HG02885 (cell line): ENCODE measurements around the gene CRB2.
A peak's percentile ranks its signal among the peaks of the same experiment; 100 is the strongest.
"Not testable (repeated sequence)": the region's sequence is repeated elsewhere in the genome, so short reads cannot be mapped to it uniquely, and the experiment has no call there.

Experiments
- ATAC-seq: cut with Tn5 transposase; IDR thresholded peaks from one replicate; pipeline ENCODE4 v1.9.1; 2021; ENCODE audit warnings: mild to moderate bottlenecking; ENCODE audit not compliant: unreplicated experiment, poor library complexity

The CRB2 gene

GRCh38 chr9:123327697-123328100, 28.3 kb upstream of the CRB2 start:
- no peak for ATAC-seq

DNA sequence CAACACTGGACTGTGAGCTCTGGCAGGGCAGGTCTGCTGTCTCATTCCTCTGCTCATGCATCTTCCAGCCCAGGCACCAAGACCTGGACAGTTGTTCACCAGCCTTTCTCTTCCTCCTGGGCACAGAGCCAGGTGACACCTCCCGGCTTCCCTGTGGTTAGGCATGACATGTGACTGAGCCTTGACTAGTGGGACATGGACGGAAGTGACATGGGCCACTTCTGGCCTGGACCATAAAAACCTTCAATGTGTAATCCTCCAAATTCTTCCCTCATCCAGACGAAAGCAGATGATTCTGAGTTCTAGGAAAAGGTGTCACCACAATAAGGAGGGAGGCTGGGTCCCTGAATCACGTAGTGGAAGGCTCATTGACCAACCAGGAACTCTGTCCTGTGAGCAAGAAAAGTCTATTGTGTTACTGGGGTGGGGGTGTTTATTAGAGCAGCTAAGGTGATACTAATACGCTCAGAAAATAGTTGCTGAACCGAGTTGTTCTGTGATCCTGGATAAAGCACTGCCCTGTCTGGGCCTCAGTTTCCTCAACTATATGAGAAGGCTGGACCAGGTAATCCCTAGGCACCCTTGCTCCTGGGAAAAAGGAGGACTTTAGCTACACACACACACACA, 26.6 kb upstream of the CRB2 start:
- no peak for ATAC-seq

GRCh38 chr9:123331346-123332060, 24.5 kb upstream of the CRB2 start:
- ATAC-seq = no peak

DNA sequence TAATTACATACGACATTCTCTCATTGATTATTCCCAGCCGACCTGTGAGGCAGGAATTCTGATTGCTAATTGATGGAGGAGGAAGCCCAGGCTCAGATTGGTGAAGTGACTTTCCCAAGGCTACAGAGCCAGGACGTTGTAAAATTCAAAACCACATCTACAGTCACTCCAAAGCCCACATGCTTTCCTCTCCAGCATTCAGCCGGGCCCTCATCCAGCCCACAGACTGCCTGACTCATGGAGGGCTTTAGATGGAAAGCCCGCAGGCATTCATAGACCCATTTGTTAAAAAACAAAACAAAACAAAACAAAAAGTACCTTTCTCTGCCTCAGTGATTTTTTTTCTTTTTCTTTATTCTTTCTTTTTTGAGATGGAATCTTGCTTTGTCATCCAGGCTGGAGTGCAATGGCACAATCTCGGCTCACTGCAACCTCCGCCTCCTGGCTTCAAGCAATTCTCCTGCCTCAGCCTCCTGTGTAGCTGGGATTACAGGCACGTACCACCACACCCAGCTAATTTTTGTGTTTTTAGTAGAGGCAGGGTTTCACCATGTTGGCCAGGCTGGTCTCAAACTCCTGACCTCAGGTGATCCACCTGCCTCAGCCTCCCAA, 22.8 kb upstream of the CRB2 start:
- ATAC-seq = not testable (repeated sequence)

DNA sequence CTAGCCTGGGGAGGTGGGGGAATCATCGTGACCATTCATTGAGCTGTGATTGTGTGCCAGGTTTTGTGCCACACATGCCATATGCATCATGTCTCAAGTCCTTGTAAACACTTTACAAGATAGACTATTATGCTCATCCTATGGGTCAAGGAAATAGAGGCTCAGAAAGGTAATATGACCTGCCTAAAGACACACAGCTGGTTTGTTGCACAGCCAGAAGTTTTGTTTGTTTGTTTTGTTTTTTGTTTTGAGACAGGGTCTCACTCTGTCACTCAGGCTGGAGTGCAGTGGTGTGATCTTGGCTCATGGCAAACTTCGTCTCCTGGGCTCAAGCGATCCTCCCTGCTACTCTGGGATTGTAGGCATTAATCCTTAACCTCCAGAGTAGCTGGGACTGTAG, 21.4 kb upstream of the CRB2 start:
- no peak for ATAC-seq

GRCh38 chr9:123335193-123335985, 20.6 kb upstream of the CRB2 start:
- no peak for ATAC-seq

DNA sequence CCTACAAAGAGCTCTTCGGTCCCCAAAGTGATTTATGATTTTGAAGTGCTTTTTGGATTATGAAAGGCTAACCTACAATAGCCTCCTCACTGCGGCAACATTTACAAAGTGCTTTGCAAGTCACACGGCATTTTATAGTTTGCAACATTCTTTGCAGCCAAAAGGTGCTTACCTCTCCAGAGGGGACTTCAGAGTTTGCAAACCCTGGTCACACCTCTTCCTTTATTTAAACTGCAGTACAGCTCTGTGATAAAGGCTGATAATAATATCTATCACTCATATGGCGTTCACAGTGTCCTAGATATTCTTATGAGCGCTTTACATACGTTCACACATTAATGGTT, 20.0 kb upstream of the CRB2 start:
- no peak for ATAC-seq

DNA sequence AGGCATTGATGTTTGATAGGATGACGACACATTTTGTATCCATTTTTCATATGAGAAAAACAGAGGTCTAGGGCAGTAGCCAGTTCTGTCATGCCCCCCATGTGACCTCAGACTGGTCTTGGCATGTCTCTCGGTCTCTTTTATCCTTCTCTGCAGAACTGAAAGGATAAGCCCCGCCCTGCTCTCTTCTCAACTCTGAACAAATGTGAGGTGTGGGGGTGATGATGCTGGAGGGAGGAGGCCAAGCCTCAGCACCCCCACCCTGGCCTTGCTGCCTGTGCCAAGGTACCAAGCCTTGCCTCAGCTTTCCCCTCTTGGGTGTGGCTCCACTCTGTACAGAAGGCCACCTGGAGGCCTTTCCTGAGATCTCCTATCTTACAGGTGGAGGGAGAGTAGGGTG, 19.5 kb upstream of the CRB2 start:
- no peak for ATAC-seq

GRCh38 chr9:123336959-123337358, 19.0 kb upstream of the CRB2 start:
- no peak for ATAC-seq

DNA sequence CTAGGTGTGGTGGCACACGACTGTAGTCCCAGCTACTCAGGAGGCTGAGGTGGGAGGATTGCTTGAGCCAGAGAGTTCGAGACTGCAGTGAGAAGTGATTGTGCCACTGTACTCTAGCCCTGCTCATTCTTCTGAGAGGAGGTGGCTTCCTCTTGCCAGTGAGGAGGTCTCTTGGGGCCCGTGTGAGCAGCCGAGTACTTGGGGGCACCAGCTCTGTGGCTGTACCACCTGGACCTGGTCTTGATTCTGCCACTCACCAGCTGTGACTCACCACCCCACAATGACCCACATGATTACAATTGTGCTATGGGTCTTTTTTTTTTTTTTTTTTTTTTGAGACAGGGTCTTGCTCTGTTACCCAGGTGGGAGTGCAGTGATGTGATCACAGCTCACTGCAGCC, 18.0 kb upstream of the CRB2 start:
- no peak for ATAC-seq

GRCh38 chr9:123338710-123339665, 17.0 kb upstream of the CRB2 start:
- peak; percentile 74 for ATAC-seq

DNA sequence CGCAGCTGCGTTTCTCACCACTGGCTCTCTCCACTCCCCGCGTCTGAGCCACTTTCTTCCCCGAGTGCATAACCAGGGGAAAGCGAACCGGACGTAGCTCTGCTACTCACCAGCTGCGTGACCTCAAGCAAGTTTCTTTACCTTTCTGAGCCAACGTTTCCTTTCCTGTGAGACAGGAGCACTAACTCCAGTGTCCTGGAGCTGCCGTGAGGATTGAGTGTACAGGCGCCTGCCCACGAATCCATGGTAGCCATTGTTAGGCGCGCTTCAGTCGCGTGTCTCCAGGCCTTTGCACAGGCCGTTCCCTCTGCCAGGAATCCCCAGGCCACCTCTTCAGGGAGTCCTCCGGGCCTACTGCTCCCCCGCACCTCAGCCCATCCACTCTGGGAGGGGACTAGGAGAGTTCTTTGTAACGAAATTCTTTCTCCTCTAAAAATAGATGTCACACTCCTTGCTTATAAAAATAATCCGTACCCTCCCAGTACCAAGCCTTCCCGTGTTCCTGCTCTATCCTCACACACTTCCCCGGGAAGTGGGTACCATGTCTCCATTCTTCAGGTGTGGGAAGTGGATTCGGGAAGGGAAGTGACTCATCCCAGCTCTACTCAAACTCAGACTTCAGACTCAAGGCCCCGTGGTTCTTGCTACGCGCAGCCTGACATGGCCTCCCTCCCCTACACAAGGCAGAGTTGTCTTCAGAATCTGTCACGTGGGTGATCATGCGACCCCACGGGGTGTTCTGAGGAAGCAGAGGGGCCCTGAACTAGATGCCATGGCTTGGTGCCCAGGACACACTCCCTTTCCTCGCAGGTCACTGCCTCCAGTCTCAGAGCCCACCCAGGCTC, 16.1 kb upstream of the CRB2 start:
- ATAC-seq = peak; percentile 49

GRCh38 chr9:123341816-123342215, 14.2 kb upstream of the CRB2 start:
- ATAC-seq = no peak

- ATAC-seq = no peak
These were observed 13.8 kb upstream of the CRB2 start for GRCh38 chr9:123342247-123342646.

GRCh38 chr9:123343443-123344191, 12.4 kb upstream of the CRB2 start:
- ATAC-seq = peak; percentile 42

DNA sequence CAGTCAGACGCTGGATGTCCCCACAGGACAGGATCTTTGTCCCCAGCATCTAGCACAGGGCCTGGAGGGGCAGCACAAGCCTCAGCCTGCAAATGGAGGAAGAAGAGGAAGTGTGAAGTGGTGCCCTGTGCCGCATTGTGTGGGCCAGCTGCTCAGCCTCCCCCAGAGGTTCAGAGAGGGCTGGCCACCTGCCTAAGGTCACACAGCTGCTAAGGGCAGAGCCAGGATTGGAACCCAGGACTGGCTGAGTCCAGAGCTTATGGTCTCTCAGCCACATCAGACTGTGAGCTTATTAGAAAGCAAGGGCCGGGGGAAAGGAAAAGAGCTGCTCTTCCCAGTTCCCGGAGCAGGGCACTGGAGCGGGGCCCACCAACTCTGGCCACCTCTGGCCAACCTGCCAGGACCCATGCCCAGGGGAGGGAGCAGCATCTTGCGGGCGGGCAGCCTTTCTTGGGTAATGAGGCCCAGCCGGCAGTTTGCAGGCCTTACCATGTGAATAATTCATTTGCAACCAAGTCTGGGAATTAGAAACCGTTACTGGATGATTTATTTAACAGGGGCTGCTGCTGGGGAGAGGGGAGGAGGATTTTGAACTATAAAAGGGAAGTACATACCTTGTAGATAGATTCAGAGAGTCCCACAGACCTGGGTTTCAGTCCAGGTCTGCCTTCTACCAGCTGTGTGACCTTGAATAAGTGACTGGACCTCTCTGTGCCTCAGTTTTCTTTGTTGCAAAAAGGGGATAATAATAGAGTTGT, 11.6 kb upstream of the CRB2 start:
- ATAC-seq = no peak

DNA sequence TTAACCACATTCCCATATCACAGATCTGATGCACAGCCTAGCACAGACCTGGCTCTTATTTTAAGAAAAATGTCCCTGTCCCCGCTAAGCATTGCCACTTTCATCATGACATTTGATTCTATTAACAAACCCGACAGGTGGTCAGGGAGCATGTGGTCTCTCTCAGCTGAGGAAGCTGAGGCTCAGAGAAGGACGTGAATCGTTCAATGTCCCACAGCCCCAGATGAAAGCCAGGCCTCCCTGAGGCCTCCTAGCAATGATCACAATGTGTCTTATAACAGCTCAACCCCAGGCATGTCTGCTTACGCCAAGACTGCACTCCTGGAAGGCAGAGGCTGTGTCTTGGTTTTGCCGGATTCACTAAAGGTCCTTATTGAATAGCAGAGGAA, 10.4 kb upstream of the CRB2 start:
- ATAC-seq = no peak

- no peak for ATAC-seq
These were observed 10.0 kb upstream of the CRB2 start for GRCh38 chr9:123346026-123346425.
